ENCODE data around the gene PEAK3. TPM values are rescaled to one million over a fixed set of nuclear protein-coding genes. Genes with fewer than 3 reads are reported as not detected.

Gene PEAK3
- total RNA-seq, 4 donors from 2014 or later = 0.27 to 1.6 (median 0.59) TPM

DNA sequence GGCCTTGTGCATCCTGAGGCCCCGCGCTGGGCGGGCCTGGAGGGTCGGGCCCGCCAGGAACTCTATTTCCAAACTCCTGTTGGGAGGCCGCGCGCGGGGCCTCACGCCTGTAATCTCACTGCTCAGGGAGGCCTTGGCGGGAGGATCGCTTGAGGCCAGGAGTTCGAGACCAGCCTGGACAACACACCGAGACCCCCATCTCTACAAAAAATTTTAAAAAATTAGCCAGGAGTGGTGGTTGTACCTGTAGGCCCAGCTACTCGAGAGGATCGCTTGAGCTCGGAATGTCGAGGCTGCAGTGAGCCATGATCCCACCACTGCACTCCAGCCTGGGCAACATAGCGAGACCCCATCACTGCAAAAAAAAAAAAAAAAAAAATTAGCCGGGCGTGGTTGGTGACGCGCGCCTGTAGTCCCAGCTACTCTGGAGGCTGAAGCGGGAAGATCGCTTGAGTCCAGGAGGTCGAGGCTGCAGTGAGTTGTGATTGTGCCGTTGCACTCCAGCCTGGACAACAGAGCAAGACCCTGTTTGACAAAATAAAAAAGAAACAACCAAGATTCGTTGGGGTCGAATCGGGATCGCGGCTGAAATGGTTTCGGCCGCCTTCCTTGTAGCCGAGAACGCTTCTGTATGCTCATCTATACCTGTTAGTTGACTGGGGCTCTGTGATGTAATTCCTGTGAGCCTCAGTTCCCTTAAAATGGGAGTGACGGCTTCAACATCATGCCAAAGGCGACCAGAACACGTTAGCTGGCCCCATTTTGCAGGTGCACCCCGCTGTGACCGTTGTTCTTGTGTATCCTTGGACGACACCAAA is 44.7 kb downstream of the PEAK3 start:
- no peak for TF ChIP-seq POLR2A (IDR thresholded peaks at IDR 0.05)
- TF ChIP-seq, protein P1, sequence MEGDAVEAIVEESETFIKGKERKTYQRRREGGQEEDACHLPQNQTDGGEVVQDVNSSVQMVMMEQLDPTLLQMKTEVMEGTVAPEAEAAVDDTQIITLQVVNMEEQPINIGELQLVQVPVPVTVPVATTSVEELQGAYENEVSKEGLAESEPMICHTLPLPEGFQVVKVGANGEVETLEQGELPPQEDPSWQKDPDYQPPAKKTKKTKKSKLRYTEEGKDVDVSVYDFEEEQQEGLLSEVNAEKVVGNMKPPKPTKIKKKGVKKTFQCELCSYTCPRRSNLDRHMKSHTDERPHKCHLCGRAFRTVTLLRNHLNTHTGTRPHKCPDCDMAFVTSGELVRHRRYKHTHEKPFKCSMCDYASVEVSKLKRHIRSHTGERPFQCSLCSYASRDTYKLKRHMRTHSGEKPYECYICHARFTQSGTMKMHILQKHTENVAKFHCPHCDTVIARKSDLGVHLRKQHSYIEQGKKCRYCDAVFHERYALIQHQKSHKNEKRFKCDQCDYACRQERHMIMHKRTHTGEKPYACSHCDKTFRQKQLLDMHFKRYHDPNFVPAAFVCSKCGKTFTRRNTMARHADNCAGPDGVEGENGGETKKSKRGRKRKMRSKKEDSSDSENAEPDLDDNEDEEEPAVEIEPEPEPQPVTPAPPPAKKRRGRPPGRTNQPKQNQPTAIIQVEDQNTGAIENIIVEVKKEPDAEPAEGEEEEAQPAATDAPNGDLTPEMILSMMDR (IDR thresholded peaks at IDR 0.05) = no peak
- intact Hi-C loops (cut with DNase I) = loop anchor here (2.0 to 5.0 kb wide), 2 partner anchors 34 to 95 kb away; no protein-coding TSS in a partner anchor
- Histone ChIP-seq H3K27ac (peak overlapping the region; percentile 96 to 99 (median 98)), H3K27me3 (no peaks in the 10 kb centered on the region), H3K9me3 (no peaks in the 10 kb centered on the region), H3K4me1 (peaks cover 58 to 67% of the 10 kb centered on the region in 2 donors), H3K4me3 (replicated peaks in 1 of 3) (peak overlapping the region; percentile 70 to 92 (median 86)), H3K36me3 (peaks cover 4 to 12% of the 10 kb centered on the region in 2 donors)
- no peak for DNase-seq
- 46 to 59% methylated on average over 33 to 42 of the region's 43 CpGs for WGBS, 2 donors

GRCh38 chr19:2236314-2237050 is 45.5 kb downstream of the PEAK3 start, which contains the start of the genes PLEKHJ1 and SF3A2:
TSS of gene PLEKHJ1 (minus strand) at chr19:2236329. CDS start at chr19:2236248, 81 bp downstream.
TSS of gene SF3A2 (plus strand) at chr19:2236824. CDS start at chr19:2243419, 6,595 bp downstream.
- Histone ChIP-seq H3K27ac (peak within 1 kb of the TSS; percentile 96 to 99 (median 98)), H3K36me3 (peaks cover 6 to 12% of the 10 kb centered on the region in 2 donors), H3K4me1 (peaks cover 50 to 61% of the 10 kb centered on the region in 2 donors), H3K27me3 (no peaks in the 10 kb centered on the region), H3K9me3 (no peaks in the 10 kb centered on the region), H3K4me3 (replicated peaks in 1 of 3) (peak within 1 kb of the TSS; percentile 70 to 92 (median 86))
- TF ChIP-seq, protein P1 (IDR thresholded peaks at IDR 0.05) = peak; percentile 97 to 100 (median 99)
- peak in 1 of 2 donors; percentile 70 for TF ChIP-seq POLR2A (IDR thresholded peaks at IDR 0.05)
- intact Hi-C loops (cut with DNase I) = loop anchor here (2.0 to 5.0 kb wide), 2 partner anchors 34 to 96 kb away; no protein-coding TSS in a partner anchor
- WGBS, 2 donors = 0% methylated on average over 6 to 70 of the region's 80 CpGs
- DNase-seq = peak; percentile 95 to 96

DNA sequence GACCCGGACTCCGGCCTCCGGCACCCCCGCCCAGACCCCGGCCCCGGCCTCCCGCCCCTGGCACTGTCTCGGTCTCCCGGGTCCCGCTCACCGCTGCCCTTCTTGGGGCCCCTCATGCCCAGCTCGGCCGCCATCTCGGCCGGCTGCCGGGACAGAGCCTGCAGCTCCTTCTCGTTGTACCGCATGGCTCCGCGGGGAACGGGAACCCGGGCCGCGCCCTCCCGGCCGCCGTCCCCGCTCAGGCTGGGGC is 46.0 kb downstream of the PEAK3 start:
- no peak for DNase-seq
- intact Hi-C loops (cut with DNase I) = loop anchor here (2.0 to 5.0 kb wide), 2 partner anchors 35 to 96 kb away; no protein-coding TSS in a partner anchor
- TF ChIP-seq, protein P1 (IDR thresholded peaks at IDR 0.05) = no peak
- peak in 1 of 2 donors; percentile 36 for TF ChIP-seq POLR2A (IDR thresholded peaks at IDR 0.05)
- no peaks in the 10 kb centered on the region for H3K27me3 ChIP-seq
- peak overlapping the region; percentile 51 to 92 (median 86) for H3K4me3 ChIP-seq (replicated peaks in 1 of 3)
- no peaks in the 10 kb centered on the region for H3K9me3 ChIP-seq
- 0% methylated on average over 2 to 5 of the region's 28 CpGs for WGBS, 2 donors
- H3K36me3 ChIP-seq = peaks cover 6 to 12% of the 10 kb centered on the region in 2 donors
- peaks cover 45 to 57% of the 10 kb centered on the region in 2 donors for H3K4me1 ChIP-seq
- H3K27ac ChIP-seq = peak overlapping the region; percentile 96 to 99 (median 98)

GRCh38 chr19:2235381-2236063 is 46.5 kb downstream of the PEAK3 start:
- DNase-seq = peak; percentile 77 to 84
- peaks cover 40 to 52% of the 10 kb centered on the region in 2 donors for H3K4me1 ChIP-seq
- H3K36me3 ChIP-seq = peaks cover 8 to 15% of the 10 kb centered on the region in 2 donors
- peak overlapping the region; percentile 96 to 99 (median 98) for H3K27ac ChIP-seq
- H3K9me3 ChIP-seq = no peaks in the 10 kb centered on the region
- peak overlapping the region; percentile 51 to 92 (median 86) for H3K4me3 ChIP-seq (replicated peaks in 1 of 3)
- 1 to 3% methylated on average over 8 to 18 of the region's 48 CpGs for WGBS, 2 donors
- TF ChIP-seq, protein P1 (IDR thresholded peaks at IDR 0.05) = peak in 1 of 6 experiments; percentile 15
- TF ChIP-seq POLR2A (IDR thresholded peaks at IDR 0.05) = peak in 1 of 2 donors; percentile 64
- intact Hi-C loops (cut with DNase I) = loop anchor here (2.0 to 5.0 kb wide), 2 partner anchors 35 to 97 kb away; no protein-coding TSS in a partner anchor
- no peaks in the 10 kb centered on the region for H3K27me3 ChIP-seq

Measured in thyroid gland (tissue), 4 donors.